T-helper 1 cell (primary cell): ENCODE results near the gene TAS2R42.

Source experiments
- DNase-seq, 5 donors: peaks; one replicate each; pipeline ENCODE4 v3.0.0-alpha.2; 2012 to 2020

TAS2R42 gene

DNA sequence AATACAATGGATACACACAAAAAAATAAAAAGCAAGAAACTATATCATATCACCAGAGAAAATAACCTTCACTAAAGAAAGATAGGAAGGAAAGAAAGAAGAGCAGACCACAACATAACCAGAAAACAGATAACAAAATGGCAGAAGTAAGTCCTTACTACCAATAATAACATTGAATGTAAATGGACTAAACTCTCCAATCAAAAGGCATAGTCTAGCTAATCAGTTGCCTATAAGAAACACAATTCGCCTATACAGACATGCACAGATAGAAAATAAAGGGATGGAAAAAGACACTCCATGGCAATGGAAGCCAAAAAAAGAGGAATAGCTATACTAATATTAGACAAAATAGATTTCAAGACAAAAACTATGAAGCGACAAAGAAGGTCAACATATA is 43.4 kb downstream of the TAS2R42 start:
- DNase-seq = no peak

DNA sequence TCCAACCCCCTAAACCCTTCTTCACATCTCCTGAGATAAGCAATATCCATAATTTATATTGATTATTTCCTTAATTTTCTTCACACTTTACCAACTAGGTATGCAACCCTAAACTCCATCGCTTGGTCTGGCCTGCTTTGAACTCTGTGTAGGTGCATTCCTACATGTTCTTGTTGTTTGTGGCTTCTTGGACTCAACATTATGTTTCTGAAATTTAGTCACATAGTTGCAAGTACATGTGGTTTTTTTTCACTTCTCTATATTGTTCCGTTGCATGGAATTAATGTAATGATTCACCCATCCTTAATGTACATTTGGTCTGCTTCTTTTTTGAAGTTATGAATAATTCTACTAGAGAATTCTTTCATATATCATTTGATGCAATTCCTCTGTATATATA is 50.7 kb downstream of the TAS2R42 start:
- DNase-seq = no peak
